Gastrocnemius medialis (tissue), 4 donors: ENCODE data around the gene REPS2.

ENCODE experiments used
- POLR2A ChIP-seq, 2 donors: fragments of 450-650 bp; IDR thresholded peaks; one replicate each; pipeline ENCODE4 v1.6.1; 2017; ENCODE audit warnings: antibody characterized with exemption in 2 of 2, mild to moderate bottlenecking in 2 of 2, moderate library complexity in 2 of 2
- TF ChIP-seq, protein P1 (sequence below), 5 experiments: fragments of 450-650 bp in 3 of 5; fragments of 200-600 bp in 2 of 5; sonication (generic) in 2 of 5; IDR thresholded peaks in 4 of 5; conservative IDR thresholded peaks in 1 of 5; 1 replicate in 4 of 5; 2 replicates in 1 of 5; pipeline ENCODE4 v1.5.1; 2016 to 2019; ENCODE audit warnings: antibody characterized with exemption in 5 of 5, mild to moderate bottlenecking in 3 of 5, moderate library complexity in 3 of 5

DNA sequence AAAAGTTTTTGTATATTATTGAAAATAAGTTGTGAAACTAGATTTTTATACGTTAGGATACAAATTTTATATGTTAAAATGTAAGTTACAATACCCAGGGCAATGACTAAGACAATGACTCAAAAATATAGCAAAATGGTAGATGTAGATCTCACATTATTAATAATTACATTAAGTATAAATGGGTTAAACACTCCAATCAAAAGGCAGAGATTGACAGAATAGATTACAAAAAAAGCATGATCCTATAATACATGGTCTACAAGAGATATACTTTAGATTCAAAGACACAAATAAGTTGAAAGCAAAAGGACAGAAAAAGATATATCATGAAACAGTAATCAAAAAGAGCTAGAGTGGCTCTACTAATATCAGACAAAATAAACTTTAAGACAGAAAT is 217.6 kb downstream of the REPS2 start:
- TF ChIP-seq, protein P1, sequence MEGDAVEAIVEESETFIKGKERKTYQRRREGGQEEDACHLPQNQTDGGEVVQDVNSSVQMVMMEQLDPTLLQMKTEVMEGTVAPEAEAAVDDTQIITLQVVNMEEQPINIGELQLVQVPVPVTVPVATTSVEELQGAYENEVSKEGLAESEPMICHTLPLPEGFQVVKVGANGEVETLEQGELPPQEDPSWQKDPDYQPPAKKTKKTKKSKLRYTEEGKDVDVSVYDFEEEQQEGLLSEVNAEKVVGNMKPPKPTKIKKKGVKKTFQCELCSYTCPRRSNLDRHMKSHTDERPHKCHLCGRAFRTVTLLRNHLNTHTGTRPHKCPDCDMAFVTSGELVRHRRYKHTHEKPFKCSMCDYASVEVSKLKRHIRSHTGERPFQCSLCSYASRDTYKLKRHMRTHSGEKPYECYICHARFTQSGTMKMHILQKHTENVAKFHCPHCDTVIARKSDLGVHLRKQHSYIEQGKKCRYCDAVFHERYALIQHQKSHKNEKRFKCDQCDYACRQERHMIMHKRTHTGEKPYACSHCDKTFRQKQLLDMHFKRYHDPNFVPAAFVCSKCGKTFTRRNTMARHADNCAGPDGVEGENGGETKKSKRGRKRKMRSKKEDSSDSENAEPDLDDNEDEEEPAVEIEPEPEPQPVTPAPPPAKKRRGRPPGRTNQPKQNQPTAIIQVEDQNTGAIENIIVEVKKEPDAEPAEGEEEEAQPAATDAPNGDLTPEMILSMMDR (IDR thresholded peaks at IDR 0.05 in 4 of 5, conservative IDR thresholded peaks at IDR 0.05 in 1 of 5) = no peak
- TF ChIP-seq POLR2A (IDR thresholded peaks at IDR 0.05) = no peak
